HCT116 (cell line): ENCODE results near the gene ZNRF3. TPM values are rescaled to one million over a fixed set of nuclear protein-coding genes. Genes with fewer than 3 reads are reported as not detected.

Experiments
- ATAC-seq: fragments of 200-7000 bp; cut with Tn5 transposase; 2 replicates; pipeline ENCODE4 v1.9.1; 2020; ENCODE audit warnings: mild to moderate bottlenecking, moderate library complexity
- BruUV-seq: library from RNA; stranded (reverse); fragments of 400-500 nt; replicated peaks from 2 replicates; lab custom pipeline; 2021; lab: Mats Ljungman, UMichigan
- CTCF ChIA-PET: fragments of 300-600 bp; sonication (Branson Sonifier 250); formaldehyde crosslinking; loops from one replicate; lab custom pipeline; 2021; ENCODE audit warnings: antibody characterized with exemption; lab: Charles Lee
- POLR2A ChIA-PET: fragments of 300-600, 350-600 bp; sonication (Branson Sonifier 250); formaldehyde crosslinking; loops from one replicate; lab custom pipeline; 2021; ENCODE audit warnings: antibody characterized with exemption; lab: Charles Lee
- RAD21 ChIA-PET, 2 experiments: fragments of 300-600 bp; sonication (Branson Sonifier 250); formaldehyde crosslinking; loops; one replicate each; lab custom pipeline; 2023; ENCODE audit warnings: low total read pairs in 2 of 2; ENCODE audit not compliant: uncharacterized antibody in 2 of 2, unreplicated experiment in 2 of 2, low non-redundant PET in 1 of 2; lab: Charles Lee
- DNase-seq: peaks from one replicate; pipeline ENCODE4 v3.0.0-alpha.2; 2010; ENCODE audit warnings: low read depth, low spot score
- H2AFZ ChIP-seq: fragments of 200-600 bp; shearing (Covaris generic), sonication (generic); 2 replicates; pipeline ENCODE4 v1.6.1; 2017; ENCODE audit warnings: low read depth, mixed run types, mixed read lengths, antibody characterized with exemption, low read length; ENCODE audit not compliant: poor library complexity, severe bottlenecking
- H3K27ac ChIP-seq: 2 replicates; pipeline ENCODE4 v1.5.1; 2012; ENCODE audit warnings: low read depth, low read length
- H3K27me3 ChIP-seq: fragments of 200-600 bp; sonication (generic); 2 replicates; pipeline ENCODE4 v1.6.1; 2016; ENCODE audit warnings: mixed run types, low read length, mixed read lengths; ENCODE audit not compliant: insufficient read depth
- H3K36me3 ChIP-seq, 2 experiments: fragments of 200-500 bp in 1 of 2; fragments of 200-600 bp in 1 of 2; sonication (Bioruptor generic) in 1 of 2; sonication (generic) in 1 of 2; 2 replicates each; pipeline versions ENCODE4 v1.5.1 to v1.6.1; 2014 to 2016; ENCODE audit warnings: low read length in 2 of 2, inconsistent platforms in 1 of 2, mixed read lengths in 1 of 2, mixed run types in 1 of 2; ENCODE audit not compliant: insufficient read depth in 2 of 2, control insufficient read depth in 1 of 2
- H3K4me1 ChIP-seq, 2 experiments: fragments of 200-600 bp in 1 of 2; sonication (generic) in 1 of 2; 2 replicates each; pipeline versions ENCODE4 v1.5.1 to v1.6.1; 2012 to 2017; ENCODE audit warnings: low read length in 2 of 2, inconsistent platforms in 1 of 2, mild to moderate bottlenecking in 1 of 2, mixed read lengths in 1 of 2, mixed run types in 1 of 2, moderate library complexity in 1 of 2; ENCODE audit not compliant: insufficient read depth in 2 of 2, control insufficient read depth in 1 of 2
- H3K4me2 ChIP-seq: fragments of 200-600 bp; sonication (generic); 2 replicates; pipeline ENCODE4 v1.6.1; 2017; ENCODE audit warnings: mixed run types, low read length, mixed read lengths
- H3K4me3 ChIP-seq, 2 experiments: fragments of 200-600 bp in 1 of 2; sonication (generic) in 1 of 2; replicated peaks in 1 of 2; 2 replicates each; pipeline ENCODE4 v1.5.1; 2011 to 2016; ENCODE audit warnings: low read length in 2 of 2, control low read depth in 1 of 2, low read depth in 1 of 2, mild to moderate bottlenecking in 1 of 2, mixed read lengths in 1 of 2, mixed run types in 1 of 2
- H3K79me2 ChIP-seq: fragments of 200-600 bp; sonication (generic); 2 replicates; pipeline ENCODE4 v1.6.1; 2017; ENCODE audit warnings: mild to moderate bottlenecking, mixed run types, low read length, moderate library complexity, mixed read lengths; ENCODE audit not compliant: insufficient read depth
- H3K9ac ChIP-seq: fragments of 200-600 bp; sonication (generic); 2 replicates; pipeline ENCODE4 v1.6.1; 2016; ENCODE audit warnings: low read length, mixed read lengths
- H3K9me2 ChIP-seq: fragments of 200-600 bp; sonication (generic), shearing (Covaris generic); 2 replicates; pipeline ENCODE4 v1.6.1; 2017; ENCODE audit warnings: mixed run types, mild to moderate bottlenecking, moderate library complexity; ENCODE audit not compliant: insufficient read depth
- H3K9me3 ChIP-seq, 2 experiments: fragments of 200-500 bp in 1 of 2; fragments of 200-600 bp in 1 of 2; sonication (Bioruptor generic) in 1 of 2; sonication (generic) in 1 of 2; 2 replicates each; pipeline ENCODE4 v1.6.1; 2014 to 2017; ENCODE audit warnings: low read length in 2 of 2, mixed read lengths in 2 of 2, inconsistent platforms in 1 of 2, low read depth in 1 of 2, mild to moderate bottlenecking in 1 of 2, mixed run types in 1 of 2, moderate library complexity in 1 of 2; ENCODE audit not compliant: control insufficient read depth in 1 of 2, insufficient read depth in 1 of 2
- H4K20me1 ChIP-seq: fragments of 200-600 bp; sonication (generic), shearing (Covaris generic); 2 replicates; pipeline ENCODE4 v1.6.1; 2017; ENCODE audit warnings: mixed run types, mild to moderate bottlenecking, moderate library complexity; ENCODE audit not compliant: insufficient read depth
- CBX3 ChIP-seq: IDR thresholded peaks from 2 replicates; pipeline ENCODE4 v1.6.1; 2012; ENCODE audit warnings: low read depth
- ELF1 ChIP-seq: IDR thresholded peaks from 2 replicates; pipeline ENCODE4 v1.6.1; 2012; ENCODE audit warnings: low read depth, borderline replicate concordance
- EZH2 ChIP-seq: fragments of 200-600 bp; sonication (generic); IDR thresholded peaks from 2 replicates; pipeline ENCODE4 v1.6.1; 2017; ENCODE audit warnings: antibody characterized with exemption, mixed run types
- FOSL1 ChIP-seq: IDR thresholded peaks from 2 replicates; pipeline ENCODE4 v1.6.1; 2012; ENCODE audit warnings: low read depth
- MAX ChIP-seq: IDR thresholded peaks from 2 replicates; pipeline ENCODE4 v1.6.1; 2012
- POLR2A ChIP-seq: IDR thresholded peaks from 2 replicates; pipeline ENCODE4 v1.7.0; 2011; ENCODE audit warnings: borderline replicate concordance; ENCODE audit not compliant: insufficient read depth, insufficient read length; ENCODE audit errors: extremely low read depth
- POLR2AphosphoS5 ChIP-seq: IDR thresholded peaks from 2 replicates; pipeline ENCODE4 v1.6.1; 2011; ENCODE audit warnings: mild to moderate bottlenecking, low read depth, low read length, moderate library complexity
- RAD21 ChIP-seq: IDR thresholded peaks from 2 replicates; pipeline ENCODE4 v1.6.1; 2012; ENCODE audit warnings: low read depth, mild to moderate bottlenecking
- SRF ChIP-seq: IDR thresholded peaks from 2 replicates; pipeline ENCODE4 v1.6.1; 2012; ENCODE audit warnings: low read depth
- YY1 ChIP-seq: IDR thresholded peaks from 2 replicates; pipeline ENCODE4 v1.6.1; 2011; ENCODE audit warnings: low read length, low read depth, moderate library complexity, mild to moderate bottlenecking; ENCODE audit not compliant: insufficient replicate concordance; ENCODE audit errors: extremely low read depth
- ZFX ChIP-seq: fragments of 450-650 bp; IDR thresholded peaks from 2 replicates; pipeline ENCODE4 v1.6.1; 2017
- intact Hi-C: fragments of 100-400 bp; cut with micrococcal nuclease; formaldehyde crosslinking; loops from 2 replicates; pipeline ENCODE4 v1.10.0; 2022
- total RNA-seq: library from RNA; stranded (reverse); gene quantifications from one replicate; pipeline ENCODE4 v1.2.1, GENCODE V29; 2021; ENCODE audit not compliant: unreplicated experiment
- TF ChIP-seq, protein P1 (sequence below), 3 experiments: fragments of 200-600 bp in 1 of 3; sonication (generic) in 1 of 3; IDR thresholded peaks in 2 of 3; conservative IDR thresholded peaks in 1 of 3; 2 replicates each; pipeline ENCODE4 v1.5.1; 2012 to 2017; ENCODE audit warnings: low read depth in 2 of 3, low read length in 2 of 3, antibody characterized with exemption in 1 of 3, borderline replicate concordance in 1 of 3, control low read depth in 1 of 3, mild to moderate bottlenecking in 1 of 3, mixed read lengths in 1 of 3, mixed run types in 1 of 3, moderate library complexity in 1 of 3; ENCODE audit not compliant: insufficient read depth in 1 of 3
- TF ChIP-seq, protein P2 (sequence below): IDR thresholded peaks from 2 replicates; pipeline ENCODE4 v1.6.1; 2012

The ZNRF3 gene
- total RNA-seq, 1 experiment from 2014 or later, result 12.2 TPM

DNA sequence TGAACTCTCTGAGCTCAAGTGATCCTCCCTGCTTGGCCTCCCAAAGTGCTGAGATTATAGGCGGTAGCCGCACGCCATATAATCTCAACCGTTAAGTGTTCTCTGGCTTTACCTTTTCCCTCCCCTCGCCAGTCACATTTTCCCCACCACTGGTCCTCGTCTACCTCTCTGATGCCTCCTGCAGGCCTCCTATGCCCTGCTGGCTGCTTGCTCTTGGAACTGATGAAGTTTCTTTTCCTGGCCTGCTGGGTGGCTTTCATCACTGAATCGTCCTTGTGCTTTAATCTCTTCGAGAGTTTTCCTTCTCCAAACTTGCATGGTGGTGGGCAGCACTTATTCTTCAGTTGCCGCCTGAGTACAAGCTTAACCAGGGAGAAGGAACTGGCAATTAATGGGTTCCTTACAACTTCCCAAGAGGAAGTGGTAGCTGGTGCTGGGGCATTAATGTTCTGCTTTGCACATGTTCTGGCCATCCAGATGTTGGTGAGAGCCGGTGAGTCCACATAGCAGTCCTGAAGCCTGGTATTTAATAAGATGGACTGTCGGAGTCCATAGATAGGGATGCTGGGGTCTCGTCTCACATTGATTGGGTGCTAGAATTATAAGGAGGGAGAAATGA lies 177.0 kb downstream of the ZNRF3 start:
- POLR2A ChIA-PET, result no interaction called here
- no peaks in the 10 kb centered on the region for H3K4me1 ChIP-seq
- CTCF ChIA-PET, result no interaction called here
- TF ChIP-seq POLR2AphosphoS5, result no peak
- TF ChIP-seq, protein P1, sequence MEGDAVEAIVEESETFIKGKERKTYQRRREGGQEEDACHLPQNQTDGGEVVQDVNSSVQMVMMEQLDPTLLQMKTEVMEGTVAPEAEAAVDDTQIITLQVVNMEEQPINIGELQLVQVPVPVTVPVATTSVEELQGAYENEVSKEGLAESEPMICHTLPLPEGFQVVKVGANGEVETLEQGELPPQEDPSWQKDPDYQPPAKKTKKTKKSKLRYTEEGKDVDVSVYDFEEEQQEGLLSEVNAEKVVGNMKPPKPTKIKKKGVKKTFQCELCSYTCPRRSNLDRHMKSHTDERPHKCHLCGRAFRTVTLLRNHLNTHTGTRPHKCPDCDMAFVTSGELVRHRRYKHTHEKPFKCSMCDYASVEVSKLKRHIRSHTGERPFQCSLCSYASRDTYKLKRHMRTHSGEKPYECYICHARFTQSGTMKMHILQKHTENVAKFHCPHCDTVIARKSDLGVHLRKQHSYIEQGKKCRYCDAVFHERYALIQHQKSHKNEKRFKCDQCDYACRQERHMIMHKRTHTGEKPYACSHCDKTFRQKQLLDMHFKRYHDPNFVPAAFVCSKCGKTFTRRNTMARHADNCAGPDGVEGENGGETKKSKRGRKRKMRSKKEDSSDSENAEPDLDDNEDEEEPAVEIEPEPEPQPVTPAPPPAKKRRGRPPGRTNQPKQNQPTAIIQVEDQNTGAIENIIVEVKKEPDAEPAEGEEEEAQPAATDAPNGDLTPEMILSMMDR (IDR thresholded peaks at IDR 0.05 in 2 of 3, conservative IDR thresholded peaks at IDR 0.05 in 1 of 3; ENCODE audit: borderline replicate concordance in 1 of 3, insufficient read depth in 1 of 3, low read depth in 2 of 3, low read length in 2 of 3), result peak in 1 of 3 experiments; percentile 19; a peak in 1 of 6 replicates
- TF ChIP-seq, all 23 proteins: peak for 1
- Histone ChIP-seq H3K27me3 (no peaks in the 10 kb centered on the region), H2AFZ (no peak overlapping the region), H3K4me3 (no peak overlapping the region), H3K79me2 (no peaks in the 10 kb centered on the region), H3K9me3 (no peaks in the 10 kb centered on the region), H3K36me3 (no peaks in the 10 kb centered on the region), H3K4me2 (no peak overlapping the region), H3K27ac (no peak overlapping the region), H3K9me2 (no peaks in the 10 kb centered on the region), H4K20me1 (no peaks in the 10 kb centered on the region), H3K9ac (no peak overlapping the region)
- DNase-seq (no peak), ATAC-seq (no peak)
- intact Hi-C loops, result no loop called here
- no TSS peak for BruUV-seq
- RAD21 ChIA-PET, result no interaction called here

GRCh38 chr22:29060931-29061330 lies 177.6 kb downstream of the ZNRF3 start:
- no TSS peak for BruUV-seq
- no peaks in the 10 kb centered on the region for H3K27me3 ChIP-seq
- CTCF ChIA-PET, result no interaction called here
- H3K9me2 ChIP-seq, result no peaks in the 10 kb centered on the region
- H3K9me3 ChIP-seq, result no peaks in the 10 kb centered on the region
- POLR2A ChIA-PET, result no interaction called here
- no peaks in the 10 kb centered on the region for H4K20me1 ChIP-seq
- H3K27ac ChIP-seq, result no peak overlapping the region
- no peaks in the 10 kb centered on the region for H3K4me1 ChIP-seq
- H3K4me3 ChIP-seq, result no peak overlapping the region
- H3K79me2 ChIP-seq, result no peaks in the 10 kb centered on the region
- TF ChIP-seq FOSL1 (no peak), YY1 (no peak), EZH2 (no peak), CBX3 (no peak), SRF (no peak), ZFX (no peak), POLR2A (no peak), MAX (no peak), ELF1 (no peak), RAD21 (no peak)
- TF ChIP-seq, protein P2, sequence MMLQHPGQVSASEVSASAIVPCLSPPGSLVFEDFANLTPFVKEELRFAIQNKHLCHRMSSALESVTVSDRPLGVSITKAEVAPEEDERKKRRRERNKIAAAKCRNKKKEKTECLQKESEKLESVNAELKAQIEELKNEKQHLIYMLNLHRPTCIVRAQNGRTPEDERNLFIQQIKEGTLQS, result no peak
- intact Hi-C loops, result no loop called here
- no peak for DNase-seq
- ATAC-seq, result no peak
- H2AFZ ChIP-seq, result no peak overlapping the region
- RAD21 ChIA-PET, result no interaction called here
- H3K9ac ChIP-seq, result no peak overlapping the region
- H3K4me2 ChIP-seq, result no peak overlapping the region
- H3K36me3 ChIP-seq, result no peaks in the 10 kb centered on the region
